IPS DF 19.7 (cell line): ENCODE results near the gene FNDC3A.

ENCODE experiments used
- DNase-seq: peaks from one replicate; pipeline ENCODE4 v3.0.0-alpha.2; 2013; ENCODE audit warnings: low read depth, low spot score

Gene FNDC3A

GRCh38 chr13:49214917-49215376 lies 239.2 kb downstream of the FNDC3A start:
- DNase-seq = peak; percentile 63

GRCh38 chr13:49216334-49216733 lies 240.6 kb downstream of the FNDC3A start:
- no peak for DNase-seq

- DNase-seq = no peak
Observed at GRCh38 chr13:49217962-49218492, 242.3 kb downstream of the FNDC3A start.

GRCh38 chr13:49218493-49219051 lies 242.9 kb downstream of the FNDC3A start:
- no peak for DNase-seq

GRCh38 chr13:49219647-49220035 lies 243.9 kb downstream of the FNDC3A start:
- DNase-seq = no peak

- no peak for DNase-seq
Observed at GRCh38 chr13:49220036-49220855, 244.5 kb downstream of the FNDC3A start, which contains the start of gene MLNR. MLNR (plus strand) TSS chr13:49220338; CDS start chr13:49220338, 0 bp downstream.

- no peak for DNase-seq
Observed at GRCh38 chr13:49220856-49221589, 245.3 kb downstream of the FNDC3A start.

- DNase-seq = no peak
Observed at GRCh38 chr13:49221590-49221965, 245.9 kb downstream of the FNDC3A start.

GRCh38 chr13:49225223-49226042 lies 249.7 kb downstream of the FNDC3A start:
- no peak for DNase-seq

- DNase-seq = no peak
Observed at GRCh38 chr13:49226613-49227012, 250.9 kb downstream of the FNDC3A start.

- DNase-seq = no peak
Observed at GRCh38 chr13:49234741-49235140, 259.0 kb downstream of the FNDC3A start.

- no peak for DNase-seq
Observed at GRCh38 chr13:49235856-49236431, 260.2 kb downstream of the FNDC3A start.

- DNase-seq = no peak
Observed at GRCh38 chr13:49238621-49239020, 262.9 kb downstream of the FNDC3A start.

- no peak for DNase-seq
Observed at GRCh38 chr13:49240017-49240416, 264.3 kb downstream of the FNDC3A start.

GRCh38 chr13:49241296-49241695 lies 265.6 kb downstream of the FNDC3A start:
- DNase-seq = no peak

- no peak for DNase-seq
Observed at GRCh38 chr13:49245101-49245500, 269.4 kb downstream of the FNDC3A start.

GRCh38 chr13:49246850-49247642 lies 271.3 kb downstream of the FNDC3A start:
- DNase-seq = no peak

GRCh38 chr13:49247643-49248621 lies 272.2 kb downstream of the FNDC3A start, which contains the start of gene CDADC1:
CDADC1 (plus strand) TSS chr13:49247925; CDS start chr13:49248038, 113 bp downstream.
- peak; percentile 93 for DNase-seq

- DNase-seq = no peak
Observed at GRCh38 chr13:49248622-49249002, 272.9 kb downstream of the FNDC3A start.
